IMR-90 (cell line): Measurements from ENCODE around the gene HUWE1. TPM values are rescaled to one million over a fixed set of nuclear protein-coding genes. Genes with fewer than 3 reads are reported as not detected.

Source experiments
- ATAC-seq: fragments of 200-7000 bp; cut with Tn5 transposase; 2 replicates; pipeline ENCODE4 v1.9.1; 2020; ENCODE audit warnings: low read depth, mild to moderate bottlenecking, moderate library complexity
- BruUV-seq: library from RNA; stranded (reverse); fragments of 400-500 nt; replicated peaks from 2 replicates; lab custom pipeline; 2021; lab: Mats Ljungman, UMichigan
- CTCF ChIA-PET: fragments of 300-600 bp; formaldehyde crosslinking; extraction: SDS; loops from one replicate; lab custom pipeline; 2021; ENCODE audit warnings: antibody characterized with exemption; lab: Yijun Ruan, JAX
- POLR2A ChIA-PET: fragments of 300-600 bp; sonication (Branson Sonifier 250); formaldehyde crosslinking; loops from one replicate; lab custom pipeline; 2022; ENCODE audit warnings: antibody characterized with exemption; ENCODE audit not compliant: unreplicated experiment; lab: Charles Lee
- DNase-seq: peaks from one replicate; pipeline ENCODE4 v3.0.0; 2013
- H2AFZ ChIP-seq: replicated peaks from 2 replicates; pipeline ENCODE3; 2013; ENCODE audit warnings: low read length, mild to moderate bottlenecking; ENCODE audit not compliant: poor library complexity
- H2AK5ac ChIP-seq: 2 replicates; pipeline ENCODE4 v1.6.1; 2013; ENCODE audit warnings: low read depth, low read length, inconsistent platforms
- H2AK9ac ChIP-seq: replicated peaks from 2 replicates; pipeline ENCODE3; 2013; ENCODE audit warnings: mild to moderate bottlenecking, low read depth, low read length, moderate library complexity; ENCODE audit not compliant: poor library complexity
- H2BK120ac ChIP-seq: 2 replicates; pipeline ENCODE4 v1.6.1; 2013; ENCODE audit warnings: low read depth, low read length, inconsistent platforms
- H2BK15ac ChIP-seq: 3 replicates; pipeline ENCODE4 v1.6.1; 2013; ENCODE audit warnings: low read depth, low read length, inconsistent platforms
- H2BK20ac ChIP-seq: 2 replicates; pipeline ENCODE4 v1.6.1; 2013; ENCODE audit warnings: low read depth, mild to moderate bottlenecking, inconsistent platforms, low read length, moderate library complexity
- H2BK5ac ChIP-seq: 2 replicates; pipeline ENCODE4 v1.6.1; 2013; ENCODE audit warnings: mild to moderate bottlenecking, low read depth, low read length, inconsistent platforms; ENCODE audit not compliant: poor library complexity, severe bottlenecking
- H3K14ac ChIP-seq: replicated peaks from 2 replicates; pipeline ENCODE4 v1.6.1; 2013; ENCODE audit warnings: low read depth, low read length, inconsistent platforms
- H3K18ac ChIP-seq: 2 replicates; pipeline ENCODE4 v1.6.1; 2013; ENCODE audit warnings: low read depth, low read length, control low read depth
- H3K23ac ChIP-seq: 2 replicates; pipeline ENCODE4 v1.6.1; 2013; ENCODE audit warnings: low read depth, low read length, inconsistent platforms
- H3K27ac ChIP-seq: 2 replicates; pipeline ENCODE4 v1.5.1; 2013; ENCODE audit warnings: mild to moderate bottlenecking, control low read depth, low read length; ENCODE audit not compliant: insufficient read depth
- H3K27me3 ChIP-seq: 2 replicates; pipeline ENCODE4 v1.6.1; 2013; ENCODE audit warnings: low read length; ENCODE audit not compliant: control insufficient read depth, insufficient read depth
- H3K36me3 ChIP-seq: 2 replicates; pipeline ENCODE4 v1.6.1; 2013; ENCODE audit warnings: low read length, mixed read lengths; ENCODE audit not compliant: control insufficient read depth, insufficient read depth
- H3K4ac ChIP-seq: 2 replicates; pipeline ENCODE4 v1.6.1; 2013; ENCODE audit warnings: low read depth, low read length, inconsistent platforms
- H3K4me1 ChIP-seq: 2 replicates; pipeline ENCODE4 v1.6.1; 2013; ENCODE audit warnings: low read length, mixed read lengths; ENCODE audit not compliant: control insufficient read depth, insufficient read depth
- H3K4me2 ChIP-seq: 2 replicates; pipeline ENCODE4 v1.6.1; 2013; ENCODE audit warnings: low read depth, mild to moderate bottlenecking, control low read depth, low read length, moderate library complexity
- H3K4me3 ChIP-seq: 2 replicates; pipeline ENCODE4 v1.5.1; 2013; ENCODE audit warnings: low read depth, mild to moderate bottlenecking, control low read depth, low read length, moderate library complexity; ENCODE audit not compliant: insufficient read depth
- H3K56ac ChIP-seq: 2 replicates; pipeline ENCODE4 v1.6.1; 2013; ENCODE audit warnings: low read length, inconsistent platforms; ENCODE audit not compliant: insufficient read depth; ENCODE audit errors: extremely low read depth
- H3K79me1 ChIP-seq, 2 experiments: 2 replicates each; pipeline ENCODE4 v1.6.1; 2013; ENCODE audit warnings: low read length in 2 of 2, inconsistent platforms in 1 of 2, low read depth in 1 of 2
- H3K9ac ChIP-seq: 2 replicates; pipeline ENCODE4 v1.6.1; 2013; ENCODE audit warnings: low read depth, low read length, control low read depth
- H3K9me1 ChIP-seq: 2 replicates; pipeline ENCODE4 v1.6.1; 2013; ENCODE audit warnings: low read length, inconsistent platforms; ENCODE audit not compliant: insufficient read depth
- H3K9me3 ChIP-seq: 2 replicates; pipeline ENCODE4 v1.6.1; 2013; ENCODE audit warnings: low read length; ENCODE audit not compliant: control insufficient read depth, insufficient read depth
- H4K20me1 ChIP-seq: 2 replicates; pipeline ENCODE4 v1.6.1; 2013; ENCODE audit warnings: low read length, inconsistent platforms; ENCODE audit not compliant: insufficient read depth
- H4K5ac ChIP-seq: 2 replicates; pipeline ENCODE4 v1.6.1; 2013; ENCODE audit warnings: mild to moderate bottlenecking, low read depth, low read length, control low read depth
- H4K8ac ChIP-seq, 2 experiments: 2 replicates each; pipeline ENCODE4 v1.6.1; 2013; ENCODE audit warnings: low read depth in 2 of 2, low read length in 2 of 2, control low read depth in 1 of 2, inconsistent platforms in 1 of 2
- H4K91ac ChIP-seq: 2 replicates; pipeline ENCODE4 v1.6.1; 2013; ENCODE audit warnings: low read depth, low read length, inconsistent platforms; ENCODE audit not compliant: insufficient read depth
- BHLHE40 ChIP-seq: fragments of 150-350 bp; IDR thresholded peaks from 2 replicates; pipeline ENCODE4 v1.6.1; 2016; ENCODE audit warnings: mild to moderate bottlenecking, low read depth, low read length
- CEBPB ChIP-seq: IDR thresholded peaks from 2 replicates; pipeline ENCODE4 v1.6.1; 2012; ENCODE audit warnings: low read depth, low read length, improper control_type of control experiment
- CHD1 ChIP-seq: IDR thresholded peaks from 2 replicates; pipeline ENCODE4 v1.6.1; 2012; ENCODE audit warnings: low read depth, low read length, improper control_type of control experiment
- FOS ChIP-seq: fragments of 150-350 bp; IDR thresholded peaks from 2 replicates; pipeline ENCODE4 v1.6.1; 2016; ENCODE audit warnings: low read depth, low read length
- MAFK ChIP-seq: IDR thresholded peaks from 2 replicates; pipeline ENCODE4 v1.6.1; 2012; ENCODE audit warnings: low read depth, low read length, improper control_type of control experiment
- MXI1 ChIP-seq: IDR thresholded peaks from 2 replicates; pipeline ENCODE4 v1.6.1; 2012; ENCODE audit warnings: low read depth, mild to moderate bottlenecking, low read length, moderate library complexity, borderline replicate concordance
- NFE2L2 ChIP-seq: fragments of 150-350 bp; IDR thresholded peaks from 2 replicates; pipeline ENCODE4 v1.6.1; 2016; ENCODE audit warnings: low read depth, mild to moderate bottlenecking, low read length
- POLR2A ChIP-seq: IDR thresholded peaks from 2 replicates; pipeline ENCODE4 v1.6.1; 2012; ENCODE audit warnings: mild to moderate bottlenecking, low read depth, low read length
- RAD21 ChIP-seq: IDR thresholded peaks from 2 replicates; pipeline ENCODE4 v1.6.1; 2012; ENCODE audit warnings: low read length, improper control_type of control experiment
- RFX5 ChIP-seq: IDR thresholded peaks from 2 replicates; pipeline ENCODE4 v1.8.0; 2012; ENCODE audit warnings: low read depth, mild to moderate bottlenecking, low read length, moderate library complexity
- WGBS, 2 experiments: methylation state at CpG; one replicate each; pipeline versions ENCODE4 v1.1.5 to v1.1.7; 2013; ENCODE audit warnings: missing lambda C conversion rate in 2 of 2; ENCODE audit not compliant: insufficient read length in 1 of 2; ENCODE audit errors: extremely low coverage in 2 of 2; 5-methylcytosine and 5-hydroxymethylcytosine counted together
- dilution Hi-C: fragments of 300-500 bp; cut with HindIII; formaldehyde crosslinking; loops from one replicate; pipeline ENCODE4 v1.14.3; 2018; ENCODE audit warnings: low sequenced_read_pairs; ENCODE audit not compliant: unreplicated experiment
- in situ Hi-C: fragments of 300-500 bp; cut with MboI; formaldehyde crosslinking; loops from 3 replicates; pipeline ENCODE4 v1.14.3; 2019; ENCODE audit warnings: low sequenced_read_pairs, inconsistent platforms, mixed read lengths
- intact Hi-C: fragments of 100-400 bp; cut with micrococcal nuclease; formaldehyde crosslinking; loops from 2 replicates; pipeline ENCODE4 v1.10.0; 2022
- polyA plus RNA-seq, 3 experiments: library from polyadenylated mRNA; depleted of rRNA; stranded (reverse); fragments of >200 nt; gene quantifications; 2 replicates each; pipeline ENCODE4 v1.2.3, GENCODE V29; 2012; ENCODE audit warnings: low replicate concordance in 1 of 3
- total RNA-seq: library from RNA; depleted of rRNA; stranded (reverse); fragments of >200 nt; gene quantifications from 2 replicates; pipeline ENCODE4 v1.2.3, GENCODE V29; 2012
- TF ChIP-seq, protein P1 (sequence below): fragments of 150-350 bp; IDR thresholded peaks from 2 replicates; pipeline ENCODE4 v1.6.1; 2017; ENCODE audit warnings: mild to moderate bottlenecking, antibody characterized with exemption, low read length, low read depth
- TF ChIP-seq, protein P2 (sequence below): fragments of 150-350 bp; IDR thresholded peaks from 2 replicates; pipeline ENCODE4 v1.6.1; 2016; ENCODE audit warnings: low read depth, mild to moderate bottlenecking, low read length, moderate library complexity, borderline replicate concordance
- TF ChIP-seq, protein P3 (sequence below): conservative IDR thresholded peaks from 2 replicates; pipeline ENCODE4 v1.5.1; 2012; ENCODE audit warnings: mild to moderate bottlenecking, low read depth, low read length, improper control_type of control experiment

Gene HUWE1
- total and polyA plus RNA-seq, 2 of the 4 experiments (the other 2 are of a cell fraction) = 47.6 to 57.7 TPM

DNA sequence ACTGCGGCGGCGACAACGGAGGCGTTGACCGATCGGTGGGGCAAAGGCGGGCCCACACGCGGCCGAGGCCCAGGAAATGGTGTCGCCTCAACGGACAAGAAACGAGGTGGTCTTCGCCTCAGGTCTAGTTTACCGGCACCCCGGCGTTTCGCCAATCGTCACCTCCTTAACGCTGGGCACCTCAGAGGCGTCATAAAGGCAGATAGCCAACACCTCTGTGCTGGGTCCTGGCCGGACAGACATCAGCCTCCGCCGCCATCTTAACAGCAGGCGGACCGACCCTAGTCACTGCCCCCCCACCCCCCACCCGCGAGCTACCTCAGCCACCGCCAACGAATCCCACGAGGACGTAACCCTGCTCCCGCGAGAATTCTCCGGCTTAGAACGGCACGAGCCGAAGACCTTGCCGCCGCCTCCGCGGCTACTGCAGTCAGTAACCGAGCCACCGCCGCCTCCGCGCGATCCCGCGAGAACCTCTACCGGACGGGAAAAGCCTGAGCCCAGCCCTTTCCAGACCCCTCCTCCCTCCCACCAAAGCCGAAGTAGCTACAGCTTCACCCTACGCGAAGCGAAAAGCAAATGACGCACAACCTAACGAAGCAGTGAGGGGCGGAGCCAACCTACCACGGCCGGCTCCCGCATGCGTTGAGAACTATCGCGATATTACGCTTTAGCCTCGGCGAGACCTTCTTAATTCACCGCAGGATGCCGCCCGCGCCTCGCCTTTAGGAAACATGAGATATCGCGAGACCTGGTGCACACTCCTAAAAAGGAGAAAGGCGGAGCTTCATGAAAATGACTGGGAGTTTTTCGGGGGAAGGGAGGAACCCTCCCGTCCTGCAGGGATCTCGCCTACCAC, 2.7 kb downstream of the HUWE1 start:
- CTCF ChIA-PET = interaction anchor here (0.9 kb wide), 1 partner anchor 44 kb away, joined by 3 read pairs; no protein-coding TSS in a partner anchor
- TF ChIP-seq BHLHE40 (peak; percentile 88), NFE2L2 (no peak), POLR2A (peak; percentile 94), MXI1 (no peak), CEBPB (no peak), CHD1 (0 out of 2 replicates have a peak, but pooled peaks have one; percentile 53), FOS (no peak), RFX5 (no peak), RAD21 (no peak), MAFK (no peak)
- TF ChIP-seq, protein P1, sequence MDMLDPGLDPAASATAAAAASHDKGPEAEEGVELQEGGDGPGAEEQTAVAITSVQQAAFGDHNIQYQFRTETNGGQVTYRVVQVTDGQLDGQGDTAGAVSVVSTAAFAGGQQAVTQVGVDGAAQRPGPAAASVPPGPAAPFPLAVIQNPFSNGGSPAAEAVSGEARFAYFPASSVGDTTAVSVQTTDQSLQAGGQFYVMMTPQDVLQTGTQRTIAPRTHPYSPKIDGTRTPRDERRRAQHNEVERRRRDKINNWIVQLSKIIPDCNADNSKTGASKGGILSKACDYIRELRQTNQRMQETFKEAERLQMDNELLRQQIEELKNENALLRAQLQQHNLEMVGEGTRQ = no peak
- TF ChIP-seq, protein P2, sequence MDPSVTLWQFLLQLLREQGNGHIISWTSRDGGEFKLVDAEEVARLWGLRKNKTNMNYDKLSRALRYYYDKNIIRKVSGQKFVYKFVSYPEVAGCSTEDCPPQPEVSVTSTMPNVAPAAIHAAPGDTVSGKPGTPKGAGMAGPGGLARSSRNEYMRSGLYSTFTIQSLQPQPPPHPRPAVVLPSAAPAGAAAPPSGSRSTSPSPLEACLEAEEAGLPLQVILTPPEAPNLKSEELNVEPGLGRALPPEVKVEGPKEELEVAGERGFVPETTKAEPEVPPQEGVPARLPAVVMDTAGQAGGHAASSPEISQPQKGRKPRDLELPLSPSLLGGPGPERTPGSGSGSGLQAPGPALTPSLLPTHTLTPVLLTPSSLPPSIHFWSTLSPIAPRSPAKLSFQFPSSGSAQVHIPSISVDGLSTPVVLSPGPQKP = no peak
- TF ChIP-seq, protein P3, sequence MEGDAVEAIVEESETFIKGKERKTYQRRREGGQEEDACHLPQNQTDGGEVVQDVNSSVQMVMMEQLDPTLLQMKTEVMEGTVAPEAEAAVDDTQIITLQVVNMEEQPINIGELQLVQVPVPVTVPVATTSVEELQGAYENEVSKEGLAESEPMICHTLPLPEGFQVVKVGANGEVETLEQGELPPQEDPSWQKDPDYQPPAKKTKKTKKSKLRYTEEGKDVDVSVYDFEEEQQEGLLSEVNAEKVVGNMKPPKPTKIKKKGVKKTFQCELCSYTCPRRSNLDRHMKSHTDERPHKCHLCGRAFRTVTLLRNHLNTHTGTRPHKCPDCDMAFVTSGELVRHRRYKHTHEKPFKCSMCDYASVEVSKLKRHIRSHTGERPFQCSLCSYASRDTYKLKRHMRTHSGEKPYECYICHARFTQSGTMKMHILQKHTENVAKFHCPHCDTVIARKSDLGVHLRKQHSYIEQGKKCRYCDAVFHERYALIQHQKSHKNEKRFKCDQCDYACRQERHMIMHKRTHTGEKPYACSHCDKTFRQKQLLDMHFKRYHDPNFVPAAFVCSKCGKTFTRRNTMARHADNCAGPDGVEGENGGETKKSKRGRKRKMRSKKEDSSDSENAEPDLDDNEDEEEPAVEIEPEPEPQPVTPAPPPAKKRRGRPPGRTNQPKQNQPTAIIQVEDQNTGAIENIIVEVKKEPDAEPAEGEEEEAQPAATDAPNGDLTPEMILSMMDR = 0 out of 2 replicates have a peak, but pooled peaks have one; percentile 13

More for the DNA sequence above, 2.7 kb downstream of the HUWE1 start:
- dilution Hi-C loops = no loop called here
- peak overlapping the region; percentile 82 for H2AFZ ChIP-seq
- no peaks in the 10 kb centered on the region for H3K27me3 ChIP-seq
- POLR2A ChIA-PET = interaction anchor here (0.9 kb wide), 1 partner anchor 500 kb away, joined by 3 read pairs; the partner anchor contains the start of gene FAM120C
- H2BK20ac ChIP-seq = no peak overlapping the region
- peak overlapping the region; percentile 90 for H2BK5ac ChIP-seq
- H3K79me1 ChIP-seq = no peaks in the 10 kb centered on the region
- H2AK5ac ChIP-seq = peak overlapping the region; percentile 97
- peak overlapping the region; percentile 98 for H3K23ac ChIP-seq
- peak overlapping the region; percentile 98 for H2AK9ac ChIP-seq
- no TSS peak for BruUV-seq
- peak overlapping the region; percentile 95 for H4K91ac ChIP-seq
- H3K4me3 ChIP-seq = peak overlapping the region; percentile 88
- H3K4me2 ChIP-seq = peak overlapping the region; percentile 37; the same call in 1 of the 2 replicates
- DNase-seq (peak; percentile 98), ATAC-seq (peak; percentile 76)
- intact Hi-C loops = loop anchor here (2.0 to 10.0 kb wide), 2 partner anchors 359 to 501 kb away; partner anchors contain the start of gene FAM120C
- H3K9me1 ChIP-seq = no peaks in the 10 kb centered on the region
- peaks cover 25% of the 10 kb centered on the region for H4K20me1 ChIP-seq
- in situ Hi-C loops = no loop called here
- H3K18ac ChIP-seq = peak overlapping the region; percentile 65
- peak overlapping the region; percentile 60; the same call in 1 of the 3 replicates for H2BK15ac ChIP-seq
- H3K9me3 ChIP-seq = no peaks in the 10 kb centered on the region
- 42% methylated on average over 35 of the region's 80 CpGs; no CpG with 5 or more reads in 1 of the 2 experiments for WGBS, 2 experiments
- peak overlapping the region; percentile 97 for H3K27ac ChIP-seq
- peak overlapping the region; percentile 98 to 99 for H4K8ac ChIP-seq
- peak overlapping the region; percentile 99 for H3K14ac ChIP-seq
- peak overlapping the region; percentile 61 for H2BK120ac ChIP-seq
- H3K4me1 ChIP-seq = no peaks in the 10 kb centered on the region
- H3K4ac ChIP-seq = peak overlapping the region; percentile 98
- peaks cover 2% of the 10 kb centered on the region for H3K36me3 ChIP-seq
- peak overlapping the region; percentile 86 for H4K5ac ChIP-seq
- peak overlapping the region; percentile 81 for H3K56ac ChIP-seq
- peak overlapping the region; percentile 97 for H3K9ac ChIP-seq
